ENCODE results near the gene COL1A2. TPM values are rescaled to one million over a fixed set of nuclear protein-coding genes. Genes with fewer than 3 reads are reported as not detected.

Gene COL1A2
- total RNA-seq: 3.9 and 4.6 TPM in 2 replicates

DNA sequence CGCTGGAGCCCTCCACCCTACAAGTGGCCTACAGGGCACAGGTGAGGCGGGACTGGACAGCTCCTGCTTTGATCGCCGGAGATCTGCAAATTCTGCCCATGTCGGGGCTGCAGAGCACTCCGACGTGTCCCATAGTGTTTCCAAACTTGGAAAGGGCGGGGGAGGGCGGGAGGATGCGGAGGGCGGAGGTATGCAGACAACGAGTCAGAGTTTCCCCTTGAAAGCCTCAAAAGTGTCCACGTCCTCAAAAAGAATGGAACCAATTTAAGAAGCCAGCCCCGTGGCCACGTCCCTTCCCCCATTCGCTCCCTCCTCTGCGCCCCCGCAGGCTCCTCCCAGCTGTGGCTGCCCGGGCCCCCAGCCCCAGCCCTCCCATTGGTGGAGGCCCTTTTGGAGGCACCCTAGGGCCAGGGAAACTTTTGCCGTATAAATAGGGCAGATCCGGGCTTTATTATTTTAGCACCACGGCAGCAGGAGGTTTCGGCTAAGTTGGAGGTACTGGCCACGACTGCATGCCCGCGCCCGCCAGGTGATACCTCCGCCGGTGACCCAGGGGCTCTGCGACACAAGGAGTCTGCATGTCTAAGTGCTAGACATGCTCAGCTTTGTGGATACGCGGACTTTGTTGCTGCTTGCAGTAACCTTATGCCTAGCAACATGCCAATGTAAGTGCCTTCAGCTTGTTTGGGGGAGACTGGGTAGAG, at the start of gene COL1A2:
Gene COL1A2, plus strand, starts transcription at position 459 of the 704 bp plus-strand sequence. Its CDS starts 137 bp downstream, at position 596.
- intact Hi-C loops (cut with micrococcal nuclease): loop anchor here (1.0 to 10.0 kb wide), 15 partner anchors 105 to 1870 kb away; partner anchors contain the start of genes BET1, PEX1, RBM48 and SAMD9

DNA sequence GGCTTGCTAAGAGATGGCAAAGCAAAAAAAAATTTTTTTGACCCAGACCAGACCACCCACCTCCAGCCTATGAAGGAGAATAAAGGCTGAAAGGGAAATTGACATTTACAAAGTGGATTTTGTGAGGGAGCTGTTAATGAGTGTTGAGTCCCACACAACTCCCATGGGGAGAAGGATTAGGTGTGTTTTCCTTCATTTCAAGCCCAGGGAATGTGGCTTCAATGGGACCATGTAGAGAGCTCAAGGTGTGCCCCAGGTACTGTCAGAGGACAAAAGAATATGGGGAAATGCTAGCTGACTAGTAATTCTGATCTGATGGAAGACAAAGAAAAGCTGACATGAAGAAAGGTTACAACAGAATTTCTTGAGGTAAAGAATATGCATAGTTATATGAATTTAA, 48.8 kb upstream of the COL1A2 start:
- intact Hi-C loops (cut with micrococcal nuclease): no loop called here

DNA sequence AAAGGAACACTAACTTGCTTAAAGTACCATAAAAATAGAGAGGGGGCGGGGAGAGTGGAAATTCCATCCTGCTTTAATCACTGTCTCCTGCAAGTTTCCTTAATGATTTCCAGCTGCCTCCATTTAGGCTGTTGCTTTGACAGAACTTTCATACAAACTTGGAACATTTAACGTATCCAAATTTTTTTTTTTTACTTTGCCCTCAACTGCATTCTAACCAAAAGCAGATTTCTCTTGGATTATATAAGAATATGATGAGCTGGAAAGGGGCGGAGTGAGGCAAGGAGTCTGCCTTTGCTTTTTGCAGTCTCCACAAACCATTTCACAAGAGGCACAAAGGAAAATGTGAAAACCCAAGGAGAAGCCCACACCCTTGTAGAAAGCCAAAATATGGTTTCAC, 46.6 kb upstream of the COL1A2 start:
- intact Hi-C loops (cut with micrococcal nuclease): no loop called here

DNA sequence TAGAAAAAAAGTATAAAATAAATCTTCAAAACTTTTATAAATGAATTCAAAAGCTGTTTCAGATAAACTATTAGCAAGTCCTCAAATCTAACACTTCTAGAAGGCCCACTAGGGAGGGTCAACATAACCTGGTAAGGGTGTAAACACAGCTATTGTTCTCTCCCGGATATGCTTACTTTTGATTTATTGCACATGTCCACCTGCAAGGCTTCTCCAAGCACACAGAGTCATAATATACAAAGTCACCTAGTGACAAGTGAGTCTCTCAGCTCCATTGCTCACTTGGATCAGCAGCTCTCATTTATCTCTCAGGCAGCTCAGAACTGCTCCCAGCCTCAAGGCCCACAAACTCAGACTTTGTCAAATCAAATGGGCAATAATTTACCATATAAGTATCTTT, 44.0 kb upstream of the COL1A2 start:
- intact Hi-C loops (cut with micrococcal nuclease): no loop called here

DNA sequence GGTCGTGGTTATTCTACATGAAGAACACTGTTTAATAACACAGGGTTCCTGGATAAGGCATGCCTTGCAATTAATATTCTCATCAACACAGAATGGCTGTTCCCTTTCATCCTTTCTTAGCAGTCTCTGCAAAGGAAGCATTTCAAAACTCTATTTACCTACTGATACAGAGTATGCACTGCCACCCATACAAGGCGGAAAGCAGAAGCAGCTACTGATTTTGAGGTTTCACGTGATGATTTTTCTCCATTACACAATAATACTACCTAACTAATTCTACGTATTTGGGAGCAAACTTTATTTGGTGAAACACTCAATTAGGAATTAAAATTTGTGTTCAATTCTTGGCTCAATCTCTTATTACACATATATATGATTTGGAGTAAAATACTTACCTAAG, 43.0 kb upstream of the COL1A2 start:
- intact Hi-C loops (cut with micrococcal nuclease): no loop called here

DNA sequence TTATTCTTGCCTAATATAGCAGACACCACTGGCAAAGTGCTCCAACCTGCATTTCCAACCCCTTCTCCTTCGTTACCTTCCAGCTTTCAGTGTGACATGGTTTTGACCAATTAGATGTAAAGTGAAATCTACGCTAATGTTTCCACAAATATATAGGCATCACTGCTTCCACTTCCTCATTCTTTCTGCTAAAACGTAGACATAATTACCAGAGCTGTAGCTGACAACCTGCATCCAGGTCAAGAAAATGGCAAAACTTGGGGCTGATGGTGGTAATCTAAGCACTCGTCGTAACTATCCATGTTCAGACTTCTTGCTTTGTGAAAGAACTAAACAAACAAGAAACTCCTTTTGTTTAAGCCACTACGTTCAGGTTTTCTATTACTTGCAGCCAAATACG, 41.8 kb upstream of the COL1A2 start:
- intact Hi-C loops (cut with micrococcal nuclease): no loop called here

DNA sequence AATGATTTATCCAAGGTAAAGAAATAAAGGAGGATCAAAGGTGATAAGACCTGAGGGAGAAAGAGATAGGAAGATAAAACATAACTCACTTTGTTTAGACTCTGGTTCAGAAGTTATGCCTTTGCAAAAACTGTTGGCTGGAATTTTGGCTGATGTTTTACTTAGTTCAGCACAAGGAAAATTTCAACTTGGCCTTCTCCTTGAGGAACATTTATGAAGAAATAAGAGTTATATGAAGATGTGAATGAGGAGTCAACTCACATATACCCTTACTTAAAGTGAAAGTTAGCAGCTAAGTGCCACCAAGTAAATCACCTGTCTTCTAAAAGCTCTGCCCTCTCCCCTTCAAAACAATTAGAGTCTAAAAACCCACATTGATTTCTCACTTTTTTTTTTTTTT, 39.7 kb upstream of the COL1A2 start:
- intact Hi-C loops (cut with micrococcal nuclease): no loop called here

DNA sequence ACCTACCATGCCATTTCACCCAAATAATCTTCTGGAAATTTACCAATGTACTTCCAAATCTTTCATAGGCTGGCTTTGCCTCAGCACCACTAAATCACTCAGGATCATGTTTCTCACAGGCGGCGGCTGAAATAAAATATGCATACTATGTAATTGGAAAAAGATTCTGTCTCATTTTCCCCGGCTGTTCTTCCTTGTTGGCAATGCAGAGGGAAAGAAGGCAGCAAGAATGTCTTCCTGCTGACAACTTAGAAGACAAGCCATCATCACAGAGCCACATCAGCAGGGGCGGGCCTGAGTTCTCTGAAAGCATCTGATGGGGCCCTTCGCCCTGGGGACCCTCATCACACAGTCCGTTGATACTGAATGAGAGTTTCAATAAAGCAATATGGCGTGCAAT, 39.2 kb upstream of the COL1A2 start:
- intact Hi-C loops (cut with micrococcal nuclease): no loop called here

DNA sequence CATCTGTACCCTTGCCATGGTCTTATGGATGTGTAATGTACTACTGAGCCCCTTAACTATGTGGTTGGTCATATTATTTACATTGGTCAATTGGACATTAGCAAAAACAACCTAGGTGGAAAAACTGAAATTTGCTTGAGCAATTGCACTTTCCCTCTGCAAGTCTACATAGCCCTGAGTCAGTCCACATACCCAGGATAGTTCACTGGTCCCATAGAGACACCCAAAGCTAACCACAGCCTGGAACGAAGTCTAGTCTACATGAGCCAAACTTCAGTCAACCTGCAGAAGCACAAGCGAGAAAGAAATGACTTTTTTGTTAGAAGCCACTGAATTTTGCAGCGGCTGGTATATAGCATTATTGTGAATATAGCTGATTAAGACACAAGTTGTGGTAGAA, 37.6 kb upstream of the COL1A2 start:
- intact Hi-C loops (cut with micrococcal nuclease): no loop called here

DNA sequence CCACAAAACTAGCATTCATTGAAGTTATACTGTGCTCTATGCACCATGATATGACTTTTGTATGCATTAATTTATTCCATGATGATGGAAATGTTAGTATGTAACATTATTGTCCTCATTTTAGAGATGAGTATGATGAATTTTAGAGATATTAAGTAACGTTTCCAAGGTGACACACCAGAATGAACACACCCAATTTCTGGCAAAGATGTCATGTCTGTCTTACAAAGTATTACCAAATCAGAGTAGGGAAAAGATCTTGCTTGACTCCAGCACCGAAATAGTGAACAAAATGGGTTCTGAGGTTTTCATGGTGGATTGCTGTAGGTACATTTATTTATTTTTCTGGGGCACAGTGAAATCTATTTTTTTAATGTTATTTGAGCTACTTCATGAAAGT, 33.8 kb upstream of the COL1A2 start:
- intact Hi-C loops (cut with micrococcal nuclease): no loop called here

DNA sequence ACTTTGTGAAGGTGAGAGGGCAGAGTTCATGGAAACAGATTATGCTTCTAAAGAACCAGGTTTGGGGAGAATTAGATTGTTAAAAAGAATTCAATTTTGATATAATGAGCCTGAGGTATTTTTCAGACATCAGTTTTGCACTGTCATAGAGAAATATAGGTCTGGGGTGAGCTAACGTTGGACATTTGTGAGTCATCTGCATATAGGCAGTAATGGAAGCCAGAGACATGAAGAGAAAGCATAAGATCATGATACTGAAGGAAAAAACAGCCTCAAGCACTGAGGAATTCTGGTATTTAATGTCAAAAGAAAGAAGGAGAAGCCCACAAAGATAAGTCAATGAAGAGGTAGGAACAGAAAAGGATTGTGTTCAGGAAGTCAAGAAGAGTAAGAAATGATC, 32.4 kb upstream of the COL1A2 start:
- intact Hi-C loops (cut with micrococcal nuclease): no loop called here

DNA sequence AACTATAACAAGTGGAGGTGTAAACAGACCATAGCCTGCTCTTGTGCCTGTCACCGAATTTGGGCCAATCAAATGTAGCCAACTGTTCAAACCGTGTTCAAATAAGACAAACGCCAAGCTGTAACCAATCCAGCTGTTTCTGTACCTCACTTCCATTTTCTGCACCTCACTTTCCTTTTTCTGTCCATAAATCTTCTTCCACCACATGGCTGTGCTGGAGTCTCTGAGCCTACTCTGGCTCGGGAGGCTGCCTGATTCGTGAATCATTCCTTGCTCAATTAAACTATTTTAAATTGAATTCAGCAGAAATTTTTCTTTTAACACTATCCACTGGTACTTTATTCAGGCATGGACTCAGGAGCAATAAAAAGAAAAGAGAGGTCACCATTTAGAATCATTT, 29.9 kb upstream of the COL1A2 start:
- intact Hi-C loops (cut with micrococcal nuclease): no loop called here

DNA sequence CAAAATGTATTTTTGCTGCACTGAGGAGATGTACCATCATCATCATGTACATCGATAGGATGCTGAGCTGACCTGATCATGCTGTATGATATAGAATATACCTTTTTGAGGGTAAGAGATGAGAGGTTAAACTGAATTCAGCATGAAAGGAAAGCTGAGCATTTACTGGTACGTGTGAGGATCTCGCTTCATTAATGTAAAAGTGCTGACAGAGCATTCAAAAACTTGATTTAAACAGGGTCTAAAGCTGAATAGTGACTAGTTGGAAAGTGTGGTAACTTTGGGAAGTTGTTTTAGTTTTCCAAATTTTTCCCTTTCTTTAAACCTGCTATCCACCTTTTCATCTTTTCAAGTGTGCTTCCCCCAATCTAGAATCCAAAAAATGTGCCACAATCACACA, 28.5 kb upstream of the COL1A2 start:
- intact Hi-C loops (cut with micrococcal nuclease): no loop called here

DNA sequence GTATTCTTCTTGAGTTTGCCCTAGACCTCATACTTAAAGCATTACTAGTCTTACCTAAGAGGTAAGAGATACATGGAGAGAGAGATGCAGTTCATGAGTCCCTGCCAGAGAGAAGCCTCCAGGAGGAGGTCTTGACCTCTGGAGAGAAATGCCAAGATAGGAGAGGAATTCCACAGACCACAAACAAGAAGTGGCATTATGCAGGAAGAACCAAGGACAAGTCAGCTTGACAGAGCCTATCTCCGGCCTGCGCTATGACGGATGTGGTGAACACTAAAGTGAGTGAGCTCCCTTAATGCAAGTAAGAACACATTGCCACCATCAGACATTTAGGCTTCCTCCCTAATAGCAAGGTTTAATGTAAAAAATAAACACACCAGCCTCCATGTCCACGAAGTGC, 27.9 kb upstream of the COL1A2 start:
- intact Hi-C loops (cut with micrococcal nuclease): no loop called here

DNA sequence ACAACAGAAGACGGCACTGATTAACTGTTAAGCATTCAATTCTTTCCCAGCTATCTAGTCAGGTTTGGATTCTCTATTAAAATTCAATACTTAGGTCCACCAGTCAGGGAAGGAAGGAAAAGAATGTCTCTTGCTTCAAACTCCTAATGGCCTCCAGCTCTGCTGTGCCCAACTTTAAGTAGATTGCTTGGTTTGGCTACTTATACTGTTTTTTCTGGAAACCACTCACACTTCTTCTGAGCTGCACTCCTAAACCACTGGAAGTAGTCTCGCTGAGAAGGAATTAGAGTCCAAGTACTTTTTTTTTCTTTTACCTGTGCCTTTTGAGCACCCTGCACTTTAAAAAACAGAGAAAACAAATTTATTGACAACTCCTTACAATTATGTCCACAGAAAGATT, 26.7 kb upstream of the COL1A2 start:
- intact Hi-C loops (cut with micrococcal nuclease): no loop called here

DNA sequence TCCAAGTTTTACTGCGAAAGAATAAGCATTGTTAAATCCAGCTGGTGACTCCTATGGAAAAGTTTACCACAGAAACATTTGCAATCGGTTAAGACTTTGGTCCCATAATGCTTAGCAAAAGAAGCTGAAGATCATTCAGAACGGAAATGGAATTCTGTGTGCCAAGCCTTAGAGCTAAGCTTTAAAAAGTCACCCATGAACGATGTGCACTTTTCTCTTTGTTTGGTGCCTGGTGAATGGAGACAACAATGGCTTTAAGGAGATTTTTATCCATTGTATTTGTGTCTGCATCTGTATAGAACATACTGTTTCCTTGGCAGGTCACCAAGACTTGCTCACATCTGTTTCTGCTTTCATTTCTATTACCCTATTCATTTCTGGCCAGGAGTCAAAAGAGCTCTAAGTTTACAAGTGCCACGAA, 26.3 kb upstream of the COL1A2 start:
- intact Hi-C loops (cut with micrococcal nuclease): no loop called here

DNA sequence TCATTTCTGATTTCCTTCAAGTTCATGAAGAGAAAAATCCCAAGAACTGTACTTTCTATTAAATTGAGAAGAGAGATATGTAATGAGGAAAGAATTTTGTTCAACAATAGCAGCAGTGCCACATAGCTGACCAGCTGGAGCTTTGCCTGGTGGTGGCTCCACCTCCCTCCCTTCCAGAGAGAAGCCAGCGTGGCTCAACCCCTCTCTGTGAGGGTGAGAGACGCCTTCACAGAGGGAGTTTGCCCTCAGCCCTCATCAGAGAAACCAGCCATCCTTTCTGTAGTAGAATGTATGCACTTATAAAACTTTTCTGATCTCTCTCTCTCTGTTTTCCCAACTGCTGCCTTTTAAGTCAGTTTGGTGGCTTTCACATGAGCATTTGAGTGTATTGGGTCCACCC, 20.5 kb upstream of the COL1A2 start:
- intact Hi-C loops (cut with micrococcal nuclease): no loop called here

DNA sequence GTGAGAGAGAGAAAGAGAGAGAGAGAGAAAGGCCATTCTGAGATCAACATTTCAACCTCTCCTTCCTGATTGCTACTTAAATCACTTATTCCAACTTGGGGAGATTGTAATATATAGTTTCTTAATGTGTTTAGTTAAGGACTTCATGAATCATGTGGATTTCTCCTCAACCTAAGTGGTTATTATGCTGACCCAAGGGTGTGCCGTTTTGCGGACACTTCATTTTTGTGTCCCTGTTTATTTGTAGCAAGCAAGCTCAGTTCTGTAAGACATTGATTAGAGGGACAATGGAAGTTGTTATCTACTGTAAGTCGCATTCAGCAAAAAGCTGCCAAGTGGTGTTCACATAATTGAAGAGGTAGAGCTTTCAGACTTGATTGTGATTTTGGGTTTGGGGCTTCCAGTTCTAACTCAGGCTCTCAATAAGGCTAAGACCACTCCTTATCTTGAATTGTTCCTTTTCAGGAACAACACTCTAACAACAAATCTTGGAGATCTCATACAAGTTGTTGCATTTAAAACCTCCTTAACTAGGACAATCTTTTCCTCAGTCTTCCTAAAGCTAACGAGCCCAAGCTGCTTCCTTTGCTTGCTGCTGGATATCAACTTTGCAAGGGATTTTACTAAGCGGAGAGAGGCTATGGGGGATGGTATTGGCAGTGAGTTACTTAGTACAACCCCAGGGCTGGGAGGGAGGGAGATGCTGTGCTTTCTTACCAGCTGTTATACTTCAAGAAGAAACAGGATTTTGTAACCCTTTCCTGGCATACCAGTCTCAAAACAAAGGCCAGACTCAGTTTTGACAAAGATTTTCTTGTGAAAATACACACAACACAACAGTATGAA, 19.8 kb upstream of the COL1A2 start:
- intact Hi-C loops (cut with micrococcal nuclease): no loop called here

DNA sequence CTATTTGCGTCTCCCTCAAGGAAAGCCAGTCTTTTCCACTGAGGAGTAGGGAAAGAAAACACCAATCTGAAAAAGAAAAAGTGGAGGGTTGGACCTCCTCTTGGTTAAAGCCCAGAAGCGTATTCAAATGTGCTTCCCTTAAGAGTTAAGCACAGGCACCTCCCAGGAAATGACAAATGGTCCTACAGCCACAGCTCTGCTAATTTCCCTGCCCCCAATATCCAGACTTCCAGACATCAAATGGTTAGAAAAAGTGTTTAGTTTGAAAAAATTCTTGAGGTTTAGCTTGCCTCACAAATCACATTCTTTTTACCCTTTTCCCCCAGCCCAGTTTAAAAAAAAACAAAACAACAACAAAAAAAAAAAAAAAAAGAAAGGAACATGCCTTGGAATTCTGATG, 19.0 kb upstream of the COL1A2 start:
- intact Hi-C loops (cut with micrococcal nuclease): no loop called here

DNA sequence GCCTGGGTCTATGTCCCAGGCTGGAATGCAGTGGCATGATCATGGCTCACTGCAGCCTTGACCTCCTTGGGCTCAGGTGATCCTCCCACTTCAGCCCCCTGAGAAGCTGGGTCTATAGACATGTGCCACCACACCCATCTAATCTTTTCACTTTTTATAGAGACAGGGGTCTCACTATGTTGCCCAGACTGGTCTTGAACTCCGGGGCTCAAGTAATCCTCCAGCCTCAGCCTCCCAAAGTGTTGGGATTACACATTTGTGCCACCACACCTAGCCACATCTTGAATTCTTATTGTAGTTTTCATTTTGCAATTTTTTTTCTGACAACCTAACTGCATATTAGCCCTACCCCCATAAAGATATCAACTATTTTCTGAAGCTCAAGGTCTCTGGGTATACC, 18.4 kb upstream of the COL1A2 start:
- intact Hi-C loops (cut with micrococcal nuclease): no loop called here

DNA sequence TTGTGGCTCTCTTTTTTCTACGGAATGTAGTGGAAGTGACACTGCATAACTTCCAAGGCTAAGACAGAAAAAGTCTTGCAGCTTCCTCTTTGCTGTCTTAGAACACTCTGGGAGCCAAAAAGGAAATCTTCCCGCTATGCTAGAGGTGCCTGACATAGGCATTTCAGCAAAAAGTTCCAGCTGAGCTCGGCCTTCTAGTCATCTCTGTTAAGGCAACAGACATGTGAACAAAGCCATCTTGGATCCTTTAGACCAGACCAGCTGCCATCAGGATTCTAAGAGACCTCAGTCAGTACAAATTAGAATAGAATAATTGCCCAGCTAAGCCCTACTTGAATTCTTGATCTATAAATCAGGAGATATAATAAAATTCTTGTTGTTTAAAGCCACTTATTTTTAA, 16.3 kb upstream of the COL1A2 start:
- intact Hi-C loops (cut with micrococcal nuclease): no loop called here

DNA sequence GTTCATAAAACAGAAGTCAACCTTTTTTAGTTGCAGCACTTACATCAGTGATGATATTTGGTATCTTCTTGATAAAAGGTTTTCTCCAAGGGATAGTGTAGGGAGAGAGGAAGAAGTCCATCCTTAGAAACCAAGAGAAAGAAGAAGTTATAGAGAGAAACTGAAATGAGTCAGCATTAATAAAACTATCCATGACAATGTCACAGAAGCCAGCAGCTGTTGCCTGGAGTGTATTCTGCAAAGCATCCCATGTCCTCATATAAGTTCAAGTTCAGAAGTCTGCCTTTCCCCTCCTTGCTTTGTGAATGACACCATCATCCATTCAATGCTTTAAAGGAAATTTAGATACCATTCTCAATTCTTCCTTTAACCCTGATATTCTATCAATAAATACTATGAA, 14.4 kb upstream of the COL1A2 start:
- intact Hi-C loops (cut with micrococcal nuclease): no loop called here

DNA sequence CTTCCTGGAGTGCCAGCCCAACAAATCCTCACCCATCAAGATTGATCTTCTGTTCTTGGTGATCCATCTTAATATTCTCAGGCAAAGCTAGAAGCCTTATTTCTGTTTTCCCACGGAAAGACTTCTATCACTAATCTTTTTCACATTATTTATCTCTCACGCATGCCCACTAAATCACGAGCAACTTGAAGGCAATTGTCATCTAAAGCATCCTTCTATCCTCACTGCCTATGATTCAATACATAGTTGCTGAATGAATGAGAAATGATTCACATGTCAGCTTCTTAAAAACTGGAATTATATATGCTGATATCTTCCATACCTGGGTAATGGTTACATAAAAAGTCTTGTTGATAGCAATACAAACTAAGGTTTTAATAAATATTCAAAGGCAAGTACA, 12.6 kb upstream of the COL1A2 start:
- intact Hi-C loops (cut with micrococcal nuclease): no loop called here

All from T-helper 1 cell treated with Interleukin-12 subunit alpha and Interleukin-12 subunit beta and Interleukin-4 antibody, amounts not matched to agents 30 ng/mL and 1 ng/mL, for 36 hours (primary cell).